MG63 (cell line): ENCODE measurements around the gene FANCI. TPM values are rescaled to one million over a fixed set of nuclear protein-coding genes. Genes with fewer than 3 reads are reported as not detected.
A peak's percentile ranks its signal among the peaks of the same experiment; 100 is the strongest.

Experiments
- DNase-seq: peaks from one replicate; pipeline ENCODE4 v3.0.0-alpha.2; 2020
- H3K27me3 ChIP-seq: fragments of 250-450 bp; sonication (Bioruptor Pico); 2 replicates; pipeline ENCODE4 v1.5.1; 2020; ENCODE audit warnings: mild to moderate bottlenecking, moderate library complexity
- H3K36me3 ChIP-seq: fragments of 250-450 bp; sonication (Bioruptor Pico); 2 replicates; pipeline ENCODE4 v1.5.1; 2020; ENCODE audit warnings: mild to moderate bottlenecking, moderate library complexity
- H3K4me3 ChIP-seq: fragments of 250-450 bp; sonication (Bioruptor Pico); 2 replicates; pipeline ENCODE4 v1.5.1; 2020; ENCODE audit warnings: mild to moderate bottlenecking, moderate library complexity
- H3K9me3 ChIP-seq: fragments of 250-450 bp; sonication (Bioruptor Pico); 2 replicates; pipeline ENCODE4 v1.5.1; 2020; ENCODE audit warnings: mild to moderate bottlenecking, moderate library complexity
- total RNA-seq: library from RNA; depleted of rRNA; stranded (reverse); fragments of >200 nt; shearing (Covaris generic); gene quantifications from 2 replicates; pipeline ENCODE4 v1.2.3, GENCODE V29; 2014; ENCODE audit warnings: low replicate concordance; rRNA removed

The FANCI gene
- total RNA-seq: 34.4 and 52.5 TPM in 2 replicates

GRCh38 chr15:89243691-89244573, at the start of gene FANCI:
TSS of gene FANCI (plus strand) at chr15:89243979. CDS start at chr15:89247648, 3,669 bp downstream.
- no peaks in the 10 kb centered on the region; the same call in 1 of the 2 replicates for H3K9me3 ChIP-seq

GRCh38 chr15:89194608-89195007, 49.2 kb upstream of the FANCI start:
- peaks cover 30% of the 10 kb centered on the region for H3K36me3 ChIP-seq

More at GRCh38 chr15:89243691-89244573, at the start of gene FANCI:
- Histone ChIP-seq H3K36me3 (peaks cover 39% of the 10 kb centered on the region), H3K4me3 (peak within 1 kb of the TSS; percentile 79), H3K27me3 (0 out of 2 replicates have a peak, but pooled peaks cover 2% of the 10 kb centered on the region)
- DNase-seq: peak; percentile 96

GRCh38 chr15:89195836-89196235, 47.9 kb upstream of the FANCI start:
- no peaks in the 10 kb centered on the region for H3K9me3 ChIP-seq
- DNase-seq: no peak
- peaks cover 18% of the 10 kb centered on the region for H3K36me3 ChIP-seq
- no peak overlapping the region for H3K4me3 ChIP-seq
- no peaks in the 10 kb centered on the region for H3K27me3 ChIP-seq

More at GRCh38 chr15:89194608-89195007, 49.2 kb upstream of the FANCI start:
- Histone ChIP-seq H3K27me3 (no peaks in the 10 kb centered on the region), H3K4me3 (no peak overlapping the region), H3K9me3 (no peaks in the 10 kb centered on the region)
- no peak for DNase-seq

- Histone ChIP-seq H3K36me3 (peaks cover 14% of the 10 kb centered on the region), H3K4me3 (no peak overlapping the region), H3K9me3 (no peaks in the 10 kb centered on the region), H3K27me3 (no peaks in the 10 kb centered on the region)
- no peak for DNase-seq
Measured at GRCh38 chr15:89196241-89196640, 47.5 kb upstream of the FANCI start.

GRCh38 chr15:89196994-89197393, 46.8 kb upstream of the FANCI start:
- DNase-seq: no peak
- Histone ChIP-seq H3K36me3 (peaks cover 9% of the 10 kb centered on the region), H3K27me3 (no peaks in the 10 kb centered on the region), H3K9me3 (no peaks in the 10 kb centered on the region), H3K4me3 (no peak overlapping the region)

- H3K4me3 ChIP-seq: no peak overlapping the region
- DNase-seq: no peak
- H3K36me3 ChIP-seq: peaks cover 7% of the 10 kb centered on the region; the same call in 1 of the 2 replicates
- no peaks in the 10 kb centered on the region for H3K27me3 ChIP-seq
- no peaks in the 10 kb centered on the region for H3K9me3 ChIP-seq
Measured at GRCh38 chr15:89197503-89197971, 46.2 kb upstream of the FANCI start.

- H3K27me3 ChIP-seq: no peaks in the 10 kb centered on the region
- H3K36me3 ChIP-seq: peaks cover 4% of the 10 kb centered on the region; the same call in 1 of the 2 replicates
- no peak for DNase-seq
- H3K9me3 ChIP-seq: no peaks in the 10 kb centered on the region
- H3K4me3 ChIP-seq: no peak overlapping the region
Measured at GRCh38 chr15:89198196-89198595, 45.6 kb upstream of the FANCI start.

- Histone ChIP-seq H3K36me3 (0 out of 2 replicates have a peak, but pooled peaks cover 2% of the 10 kb centered on the region), H3K4me3 (no peak overlapping the region), H3K9me3 (no peaks in the 10 kb centered on the region), H3K27me3 (no peaks in the 10 kb centered on the region)
- no peak for DNase-seq
Measured at GRCh38 chr15:89198934-89199333, 44.8 kb upstream of the FANCI start.

GRCh38 chr15:89199746-89200145, 44.0 kb upstream of the FANCI start:
- Histone ChIP-seq H3K9me3 (no peaks in the 10 kb centered on the region), H3K27me3 (no peaks in the 10 kb centered on the region), H3K36me3 (0 out of 2 replicates have a peak, but pooled peaks cover 2% of the 10 kb centered on the region), H3K4me3 (no peak overlapping the region)
- DNase-seq: no peak

GRCh38 chr15:89200182-89200581, 43.6 kb upstream of the FANCI start:
- H3K27me3 ChIP-seq: no peaks in the 10 kb centered on the region
- H3K4me3 ChIP-seq: no peak overlapping the region
- H3K9me3 ChIP-seq: no peaks in the 10 kb centered on the region
- H3K36me3 ChIP-seq: no peaks in the 10 kb centered on the region
- DNase-seq: no peak

GRCh38 chr15:89201465-89202005, 42.2 kb upstream of the FANCI start:
- Histone ChIP-seq H3K36me3 (no peaks in the 10 kb centered on the region), H3K4me3 (no peak overlapping the region), H3K27me3 (no peaks in the 10 kb centered on the region), H3K9me3 (no peaks in the 10 kb centered on the region)
- no peak for DNase-seq

GRCh38 chr15:89203705-89204273, 40.0 kb upstream of the FANCI start:
- Histone ChIP-seq H3K36me3 (no peaks in the 10 kb centered on the region), H3K27me3 (no peaks in the 10 kb centered on the region), H3K4me3 (no peak overlapping the region), H3K9me3 (no peaks in the 10 kb centered on the region)
- no peak for DNase-seq

GRCh38 chr15:89205991-89206585, 37.7 kb upstream of the FANCI start:
- H3K4me3 ChIP-seq: no peak overlapping the region
- H3K9me3 ChIP-seq: no peaks in the 10 kb centered on the region
- H3K36me3 ChIP-seq: no peaks in the 10 kb centered on the region
- DNase-seq: no peak
- no peaks in the 10 kb centered on the region for H3K27me3 ChIP-seq

- peak; percentile 70 for DNase-seq
- H3K4me3 ChIP-seq: no peak overlapping the region
Measured at GRCh38 chr15:89206908-89207331, 36.9 kb upstream of the FANCI start.

GRCh38 chr15:89208256-89208655, 35.5 kb upstream of the FANCI start:
- H3K4me3 ChIP-seq: no peak overlapping the region
- H3K36me3 ChIP-seq: no peaks in the 10 kb centered on the region
- no peak for DNase-seq
- no peaks in the 10 kb centered on the region; the same call in 1 of the 2 replicates for H3K27me3 ChIP-seq
- no peaks in the 10 kb centered on the region for H3K9me3 ChIP-seq

More at GRCh38 chr15:89206908-89207331, 36.9 kb upstream of the FANCI start:
- no peaks in the 10 kb centered on the region for H3K9me3 ChIP-seq
- H3K27me3 ChIP-seq: no peaks in the 10 kb centered on the region
- no peaks in the 10 kb centered on the region for H3K36me3 ChIP-seq

- H3K36me3 ChIP-seq: no peaks in the 10 kb centered on the region
- peaks cover 4% of the 10 kb centered on the region; the same call in 1 of the 2 replicates for H3K27me3 ChIP-seq
- H3K9me3 ChIP-seq: no peaks in the 10 kb centered on the region
- no peak overlapping the region for H3K4me3 ChIP-seq
- DNase-seq: no peak
Measured at GRCh38 chr15:89209057-89209456, 34.7 kb upstream of the FANCI start.
